CD4-positive, alpha-beta T cell treated with Interleukin-6 for 4 hours (primary cell): ENCODE measurements around the gene DNAI1.
A peak's percentile ranks its signal among the peaks of the same experiment; 100 is the strongest.

Source experiments
- DNase-seq: peaks from one replicate; pipeline ENCODE4 v3.0.0-alpha.2; 2020; ENCODE audit warnings: mixed read lengths

The DNAI1 gene

DNA sequence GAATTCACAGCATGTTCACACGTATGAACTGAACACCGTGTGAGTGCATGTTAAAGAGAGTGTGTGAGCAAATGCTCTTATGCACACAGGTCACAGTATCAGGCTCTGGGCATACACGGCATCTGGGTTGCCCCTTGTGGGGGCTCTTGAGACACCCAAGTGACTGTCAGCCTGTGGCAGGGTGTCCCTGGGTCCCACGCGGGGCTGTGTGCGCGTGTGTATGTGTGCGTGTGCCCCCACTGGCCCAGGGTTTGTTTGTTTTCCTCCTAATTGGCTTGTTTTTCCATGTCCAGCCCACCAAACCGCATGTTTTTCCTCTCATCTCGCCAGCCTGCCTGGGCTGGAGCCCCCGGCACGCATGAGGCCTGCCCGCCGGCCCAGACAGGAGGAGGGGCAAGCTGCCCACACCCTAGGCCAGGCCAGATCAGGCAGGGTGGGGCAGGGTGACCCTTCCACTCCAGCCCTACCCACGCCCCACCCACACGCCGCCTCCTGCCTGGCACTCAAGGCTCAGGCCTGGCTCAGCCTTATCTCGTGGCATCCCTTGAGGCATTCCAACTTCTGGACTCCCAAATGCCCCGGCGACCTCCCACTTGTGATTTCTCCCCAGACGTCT, 102.1 kb downstream of the DNAI1 start:
- DNase-seq: no peak

- peak; percentile 15 for DNase-seq
These were observed 103.6 kb downstream of the DNAI1 start for GRCh38 chr9:34562135-34562745.

DNA sequence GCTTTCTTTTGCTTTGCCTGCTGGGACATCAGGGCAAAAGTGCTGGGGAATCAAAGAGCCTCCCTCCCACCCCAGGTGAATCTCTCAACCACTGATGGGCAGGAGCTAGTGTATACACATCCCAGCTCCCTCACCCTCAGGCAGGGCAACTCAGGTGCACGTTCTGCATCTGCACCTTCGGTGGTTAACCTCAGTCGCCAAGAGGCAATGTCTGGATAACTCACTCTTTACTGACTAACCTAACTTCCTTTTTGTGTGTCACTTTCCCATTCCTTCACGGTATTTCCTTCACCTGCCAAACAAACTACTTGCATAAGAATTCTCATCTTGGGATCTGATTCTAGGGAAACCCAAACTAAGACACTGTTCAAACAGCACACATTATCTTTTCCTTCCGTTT, 104.7 kb downstream of the DNAI1 start:
- DNase-seq: no peak

- no peak for DNase-seq
These were observed 106.0 kb downstream of the DNAI1 start for GRCh38 chr9:34564617-34565016.

- no peak for DNase-seq
These were observed 107.3 kb downstream of the DNAI1 start for GRCh38 chr9:34565856-34566255.

DNA sequence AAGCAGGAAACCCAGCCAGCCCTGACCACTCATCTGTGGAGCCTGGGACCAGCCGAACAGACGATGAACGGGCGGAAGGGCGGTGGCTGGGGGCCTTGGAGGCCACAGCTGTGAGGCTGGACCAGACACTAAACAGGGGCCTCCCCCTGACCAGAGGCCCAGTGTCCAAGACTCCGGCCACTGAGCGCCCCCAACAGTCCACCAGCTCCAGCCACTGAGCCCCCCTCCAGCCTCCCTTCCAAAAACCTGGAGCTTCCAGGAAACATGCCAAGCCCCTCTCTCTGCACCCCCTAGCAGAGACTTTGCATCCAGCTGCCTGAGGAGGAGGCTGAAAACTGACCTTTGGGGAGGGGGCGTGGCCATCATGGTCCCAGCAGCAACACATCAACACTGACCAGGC, 107.7 kb downstream of the DNAI1 start:
- no peak for DNase-seq

- DNase-seq: no peak
These were observed 108.4 kb downstream of the DNAI1 start for GRCh38 chr9:34566972-34567371.

DNA sequence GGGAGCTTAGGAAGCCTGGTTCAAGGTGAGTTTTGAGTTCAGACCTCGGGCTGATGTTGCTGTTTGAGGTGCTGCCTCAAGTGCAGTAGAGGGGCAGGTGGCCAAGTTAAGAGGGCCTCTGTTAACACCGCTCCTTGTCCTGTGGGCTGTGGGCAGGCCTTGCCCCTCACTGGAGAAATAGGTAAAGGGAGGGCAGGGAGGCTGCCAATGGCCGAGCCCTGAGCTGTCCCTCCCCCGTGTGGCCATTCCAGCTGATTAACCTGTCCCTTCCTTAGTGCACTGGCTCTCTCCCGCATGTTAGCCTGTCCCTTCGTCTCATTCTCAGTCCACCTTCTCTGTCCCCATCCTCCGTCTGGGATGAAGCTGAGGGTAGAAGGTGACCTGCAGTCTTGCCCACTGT, 109.5 kb downstream of the DNAI1 start:
- DNase-seq: no peak

GRCh38 chr9:34568774-34569173, 110.2 kb downstream of the DNAI1 start:
- DNase-seq: no peak

DNA sequence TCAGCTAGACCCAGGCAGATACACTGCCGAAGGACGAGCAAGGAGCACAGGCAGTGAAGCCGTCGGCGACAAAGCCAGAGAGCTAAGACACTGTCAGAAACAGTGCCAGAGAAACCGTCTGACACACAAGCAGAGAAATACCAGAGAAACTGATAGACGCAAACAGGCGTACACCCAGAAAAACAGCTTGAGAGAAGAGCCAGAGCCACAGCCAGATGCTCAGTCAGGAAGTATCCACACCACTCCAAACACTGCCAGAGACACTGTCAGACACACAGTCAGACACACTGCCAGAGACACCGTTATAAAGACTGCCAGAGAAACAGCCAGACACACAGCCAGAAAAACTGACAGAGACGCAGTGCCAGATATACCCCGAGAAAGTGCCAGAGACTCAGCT, 111.8 kb downstream of the DNAI1 start:
- no peak for DNase-seq
